Loucy (cell line): ENCODE results near the gene ADAMTS12.

Source experiments
- CTCF ChIP-seq: fragments of 200-600 bp; sonication (generic); conservative IDR thresholded peaks from 2 replicates; pipeline ENCODE4 v1.5.1; 2014; ENCODE audit warnings: mild to moderate bottlenecking, antibody characterized with exemption, low read length
- EZH2phosphoT487 ChIP-seq: fragments of 200-600 bp; IDR thresholded peaks from 2 replicates; pipeline ENCODE4 v1.6.1; 2018; ENCODE audit warnings: antibody characterized with exemption, mild to moderate bottlenecking, moderate library complexity, borderline replicate concordance

- TF ChIP-seq CTCF, result no peak
- no peak for TF ChIP-seq EZH2phosphoT487
These were observed 172.0 kb downstream of the ADAMTS12 start for GRCh38 chr5:33719769-33720168.
